ENCODE measurements around the gene EIF3C.
"Not testable (repeated sequence)": the region's sequence is repeated elsewhere in the genome, so short reads cannot be mapped to it uniquely, and the experiment has no call there.

- not testable (repeated sequence) for TF ChIP-seq CTCF (conservative IDR thresholded peaks at IDR 0.05; ENCODE audit: low read depth, low read length); ELK1 (IDR thresholded peaks at IDR 0.05; ENCODE audit: borderline replicate concordance, low read depth, low read length); RCOR1 (IDR thresholded peaks at IDR 0.05; ENCODE audit: insufficient replicate concordance, low read length); FOS (IDR thresholded peaks at IDR 0.05; ENCODE audit: low read depth, low read length); POLR2A (IDR thresholded peaks at IDR 0.05; ENCODE audit: low read depth, low read length); BHLHE40 (IDR thresholded peaks at IDR 0.05; ENCODE audit: low read depth, low read length); MAZ (IDR thresholded peaks at IDR 0.05; ENCODE audit: borderline replicate concordance, low read depth, low read length); RAD21 (IDR thresholded peaks at IDR 0.05; ENCODE audit: low read length); MXI1 (IDR thresholded peaks at IDR 0.05; ENCODE audit: borderline replicate concordance, low read depth, low read length); MAFK (IDR thresholded peaks at IDR 0.05; ENCODE audit: low read depth, low read length); NFE2L2 (IDR thresholded peaks at IDR 0.05; ENCODE audit: low read depth, low read length); SMC3 (IDR thresholded peaks at IDR 0.05; ENCODE audit: low read depth, low read length)
Measured at GRCh38 chr16:28731253-28731652, 20.0 kb downstream of the EIF3C start.

Data from IMR-90 (cell line).